HG03378 (cell line): ENCODE data around the gene SFT2D3.

Source experiments
- ATAC-seq: cut with Tn5 transposase; IDR thresholded peaks from one replicate; pipeline ENCODE4 v1.9.1; 2021; ENCODE audit warnings: mild to moderate bottlenecking, moderate library complexity; ENCODE audit not compliant: unreplicated experiment

Gene SFT2D3

GRCh38 chr2:127681288-127681804, 20.0 kb upstream of the SFT2D3 start:
- ATAC-seq: no peak

DNA sequence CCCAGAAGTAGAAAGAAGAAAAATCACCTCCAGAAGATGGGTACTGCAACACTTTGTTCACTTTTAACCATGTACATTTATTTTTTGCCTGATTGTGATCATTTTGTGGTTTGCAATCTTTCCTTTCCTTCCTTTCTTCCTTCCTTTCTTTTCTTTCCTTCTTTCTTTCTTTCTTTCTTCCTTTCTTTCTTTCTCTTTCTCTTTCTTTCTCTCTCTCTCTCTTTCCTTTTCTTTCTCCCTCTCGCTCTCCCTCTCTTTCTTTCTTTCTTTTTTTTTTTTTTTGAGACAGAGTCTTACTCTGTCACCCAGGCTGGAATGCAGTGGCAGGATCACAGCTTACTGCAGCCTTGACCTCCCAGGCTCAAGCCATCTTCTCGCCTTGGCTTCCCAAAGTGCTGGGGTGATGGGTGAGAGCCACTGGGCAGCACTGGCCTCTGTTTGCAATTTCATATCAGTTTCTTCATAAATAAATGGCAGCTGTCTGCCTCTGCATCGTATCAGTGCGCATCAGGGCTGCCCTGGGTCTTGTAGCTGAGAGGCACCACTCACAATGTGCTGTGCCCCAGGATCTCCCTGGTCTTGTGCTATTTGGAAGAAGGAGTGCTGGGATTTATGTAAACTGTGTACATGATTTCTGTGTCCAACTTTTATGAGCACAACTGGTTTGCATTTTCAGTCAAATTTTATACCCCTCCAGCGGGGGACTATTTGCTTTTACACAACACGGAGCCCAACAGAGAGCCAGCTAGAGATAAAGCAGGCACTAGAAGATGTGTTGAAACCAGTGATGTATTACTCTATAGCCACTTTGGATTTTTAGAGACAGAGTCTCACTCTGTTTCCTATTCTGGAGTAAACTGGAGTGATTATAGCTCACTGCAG, 19.1 kb upstream of the SFT2D3 start:
- no peak for ATAC-seq

DNA sequence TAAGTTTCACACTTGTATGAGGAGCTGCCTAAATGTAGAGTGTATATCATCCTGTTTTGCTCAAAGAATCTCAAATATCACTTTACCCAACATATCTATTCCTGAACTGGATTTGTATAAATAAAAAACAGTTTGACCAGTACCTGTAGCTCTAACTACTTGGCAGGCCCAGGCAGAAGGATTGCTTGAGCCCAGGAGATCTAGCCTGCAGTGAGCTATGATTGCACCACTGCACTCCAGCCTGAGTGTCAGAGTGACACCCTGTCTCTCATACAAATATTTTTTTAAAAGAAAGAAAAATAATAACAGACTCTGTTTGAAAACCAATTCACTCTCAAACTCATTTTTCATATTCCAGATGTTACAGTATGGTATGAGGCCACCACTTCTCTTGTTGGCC, 18.2 kb upstream of the SFT2D3 start:
- ATAC-seq: no peak

DNA sequence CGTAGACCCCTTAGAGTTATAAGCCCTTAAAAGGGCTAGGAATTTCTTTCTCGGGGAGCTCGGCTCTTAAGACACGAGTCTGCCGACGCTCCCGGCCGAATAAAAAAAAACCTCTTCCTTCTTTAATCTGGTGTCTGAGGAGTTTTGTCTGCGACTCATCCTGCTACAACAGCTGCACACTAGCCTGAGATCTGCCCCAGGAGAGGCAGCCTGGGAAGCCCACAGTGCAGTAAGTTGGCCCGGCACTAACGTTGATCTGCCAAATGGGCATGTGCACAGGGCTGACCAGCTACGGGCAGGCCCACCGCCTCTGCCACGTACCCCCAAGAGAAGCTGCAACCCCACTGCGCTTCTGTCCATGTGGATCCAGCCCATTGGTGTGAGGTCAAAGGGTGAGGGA, 17.5 kb upstream of the SFT2D3 start:
- ATAC-seq: no peak

DNA sequence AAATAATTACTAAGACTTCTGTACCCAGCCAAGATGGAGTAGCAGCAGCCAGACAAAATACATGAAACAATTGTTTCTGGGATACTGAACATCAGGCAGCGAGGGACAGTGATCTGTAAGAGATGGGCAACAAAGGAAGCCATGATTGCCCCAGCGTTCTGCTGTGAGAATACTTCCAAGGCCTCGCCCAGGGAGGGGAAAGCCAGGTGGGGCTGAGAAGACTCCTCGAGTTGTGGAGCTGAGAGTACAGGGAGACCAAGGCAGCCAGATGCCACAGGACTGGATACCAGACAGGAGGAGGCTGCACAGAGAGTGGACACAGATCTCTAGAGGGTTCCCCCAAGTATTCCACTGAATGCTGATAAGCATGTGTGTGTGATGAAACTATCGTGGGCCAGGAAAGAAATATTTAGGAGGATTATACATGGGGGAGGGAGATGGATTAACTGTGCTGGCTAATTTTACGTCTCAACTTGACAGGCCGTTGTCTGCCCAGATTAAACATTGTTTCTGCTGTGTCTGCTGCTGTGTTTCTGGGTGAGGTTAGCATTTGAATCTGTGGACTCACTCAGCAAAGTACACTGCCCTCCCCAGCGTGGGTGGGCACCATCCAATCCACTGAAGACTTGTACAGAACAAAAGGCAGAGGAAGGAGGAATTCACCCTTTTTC, 15.8 kb upstream of the SFT2D3 start:
- no peak for ATAC-seq

- no peak for ATAC-seq
Measured at GRCh38 chr2:127688405-127688804, 12.9 kb upstream of the SFT2D3 start.

DNA sequence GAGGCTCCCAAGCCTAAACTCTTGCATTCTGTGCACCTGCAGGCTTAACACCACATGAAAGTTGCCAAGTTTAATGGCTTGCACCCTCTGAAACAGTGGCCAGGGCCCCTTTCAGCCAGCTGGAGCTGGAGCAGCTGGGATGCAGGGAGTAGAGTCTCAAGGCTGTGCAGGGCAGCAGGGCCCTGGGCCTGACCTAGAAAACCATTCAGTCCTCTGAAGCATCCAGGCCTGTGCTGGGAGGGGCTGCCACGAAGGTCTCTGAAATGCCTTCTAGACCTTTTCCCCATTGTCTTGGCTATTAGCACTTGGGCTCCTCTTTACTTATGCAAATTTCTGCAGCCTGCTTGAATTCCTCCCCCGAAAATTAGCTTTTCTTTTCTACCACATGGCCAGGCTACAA, 10.6 kb upstream of the SFT2D3 start:
- no peak for ATAC-seq

DNA sequence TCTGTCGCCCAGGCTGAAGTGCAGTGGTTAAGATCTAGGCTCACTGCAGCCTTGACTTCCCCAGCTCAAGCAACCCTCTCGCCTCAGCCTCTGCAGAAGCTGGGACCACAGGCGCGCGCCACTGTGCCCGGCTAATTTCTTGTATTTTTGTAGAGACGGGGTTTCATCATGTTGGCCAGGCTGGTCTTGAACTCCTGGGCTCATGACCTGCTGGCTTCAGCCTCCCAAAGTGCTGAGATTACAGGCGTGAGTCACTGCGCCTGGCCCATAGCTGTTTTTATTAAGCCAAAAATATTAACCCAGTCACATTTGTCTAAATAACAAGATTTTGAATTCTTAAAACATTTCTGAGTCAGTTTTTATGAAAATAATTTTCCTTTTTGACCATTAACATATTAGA, 6.3 kb upstream of the SFT2D3 start:
- ATAC-seq: no peak

DNA sequence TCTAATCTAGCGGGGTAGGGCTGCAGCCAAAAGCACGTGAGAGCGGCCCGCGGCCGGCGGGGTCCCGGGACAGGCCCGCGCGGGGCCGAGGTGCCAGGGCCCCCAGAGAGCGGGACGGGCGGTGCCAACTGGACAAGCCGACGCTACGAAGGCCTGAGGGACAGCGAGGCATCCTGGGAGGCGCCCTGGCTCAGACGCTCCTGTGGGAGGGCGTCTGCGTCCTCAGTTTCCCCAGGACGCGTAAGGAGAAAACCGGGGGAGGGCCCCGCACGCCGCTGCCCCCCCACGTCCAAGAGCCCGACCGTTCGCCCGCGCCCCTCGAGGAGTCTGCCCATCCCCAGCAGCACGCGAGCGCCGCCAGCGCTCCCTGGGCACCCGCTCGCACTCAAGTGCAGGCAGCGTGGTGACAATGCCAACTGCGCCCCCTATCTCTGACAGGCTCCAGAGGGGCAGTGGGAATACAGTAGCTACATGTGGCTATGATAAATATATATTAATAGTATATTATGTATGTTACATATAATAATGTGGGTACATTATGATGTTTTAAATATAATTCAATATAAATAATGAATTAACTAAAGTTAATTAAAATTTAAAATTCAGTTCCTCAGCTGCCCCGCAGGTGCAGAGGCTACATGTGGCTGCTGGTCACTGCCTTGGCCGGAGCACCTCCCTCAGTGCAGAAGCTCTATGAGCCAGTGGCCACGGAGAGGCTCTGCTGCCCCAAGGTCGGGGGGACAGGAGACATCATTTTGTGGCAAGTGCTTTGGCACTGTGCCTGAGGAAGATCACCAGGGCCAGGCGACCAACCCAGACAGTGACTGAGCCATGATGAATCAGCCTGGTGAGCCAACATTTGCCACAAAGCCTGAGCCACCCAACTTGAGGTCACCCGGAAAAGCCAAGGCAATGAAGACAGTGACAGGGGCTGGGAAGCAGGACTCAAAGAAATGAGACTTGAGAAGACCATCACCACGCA, 5.5 kb upstream of the SFT2D3 start:
- no peak for ATAC-seq

DNA sequence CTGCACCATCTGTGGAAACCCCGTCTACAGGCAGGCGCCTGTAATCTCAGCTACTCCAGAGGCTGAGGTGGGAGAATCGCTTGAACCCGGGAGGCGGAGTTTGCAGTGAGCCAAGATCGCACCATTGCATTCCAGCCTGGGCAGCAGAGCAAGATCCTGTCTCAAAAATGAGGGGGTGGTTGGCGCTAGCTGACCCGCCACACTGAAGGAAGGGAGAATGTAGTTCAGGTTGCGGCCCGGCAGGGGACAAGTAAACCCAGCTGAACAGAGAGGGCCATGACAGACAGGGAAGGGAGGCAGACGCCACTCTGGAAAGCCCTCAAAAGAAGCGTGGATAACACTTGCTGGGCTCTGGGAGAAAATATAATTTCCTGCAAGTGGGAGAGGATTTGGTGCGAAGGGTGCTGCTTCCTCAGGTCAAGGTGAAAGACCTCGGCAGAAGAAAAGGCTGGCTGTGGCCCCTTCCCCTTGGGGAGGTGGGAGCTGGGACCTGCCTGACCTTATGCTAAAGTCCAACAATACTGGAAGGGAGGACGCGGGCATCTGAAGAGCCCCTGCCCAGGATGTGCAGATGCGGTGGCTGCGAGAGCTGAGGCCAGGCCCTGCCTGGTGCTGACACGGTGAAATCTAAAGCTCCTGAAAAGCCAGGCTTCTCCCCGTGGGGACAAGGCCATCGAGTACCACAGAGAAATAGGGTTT, 3.7 kb upstream of the SFT2D3 start:
- ATAC-seq: no peak

DNA sequence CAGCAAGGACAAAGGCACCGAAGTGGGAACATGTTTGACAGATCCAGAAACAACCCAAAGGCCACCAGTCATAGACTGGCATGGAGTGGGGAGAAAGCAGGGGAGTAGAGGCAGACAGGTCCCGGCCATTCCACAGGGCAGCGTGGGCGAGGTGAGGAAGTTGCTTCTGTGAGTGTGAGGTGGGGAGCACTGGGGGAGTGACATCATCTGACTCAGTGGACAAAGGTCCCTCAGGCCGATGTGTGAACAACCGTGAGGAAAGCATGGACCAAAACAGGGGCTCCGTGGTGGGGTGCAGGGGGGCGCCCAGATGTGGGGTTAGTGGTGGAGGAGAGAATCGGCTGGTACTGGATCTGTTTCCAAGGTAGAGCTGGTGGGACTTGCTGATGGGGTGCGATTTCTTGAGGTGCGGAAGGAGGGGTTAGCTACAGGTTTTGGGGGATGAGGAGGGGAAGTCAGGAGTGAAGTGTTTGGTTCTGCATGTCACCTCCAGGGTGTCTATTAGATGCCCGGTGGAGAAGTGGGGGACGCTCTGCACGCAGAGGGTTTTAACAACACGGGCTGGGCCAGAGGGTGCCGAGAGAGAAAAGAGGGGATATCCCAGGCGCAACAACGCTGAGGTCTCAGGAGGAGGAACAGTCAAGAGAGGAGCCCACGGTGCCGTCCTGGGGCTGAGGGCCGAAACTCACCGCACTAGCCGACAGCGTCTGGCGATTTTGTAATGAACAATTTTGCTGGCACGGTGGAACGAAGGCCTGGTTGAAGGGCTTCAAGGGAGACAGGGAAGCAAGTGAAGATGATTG, 2.5 kb upstream of the SFT2D3 start:
- no peak for ATAC-seq

DNA sequence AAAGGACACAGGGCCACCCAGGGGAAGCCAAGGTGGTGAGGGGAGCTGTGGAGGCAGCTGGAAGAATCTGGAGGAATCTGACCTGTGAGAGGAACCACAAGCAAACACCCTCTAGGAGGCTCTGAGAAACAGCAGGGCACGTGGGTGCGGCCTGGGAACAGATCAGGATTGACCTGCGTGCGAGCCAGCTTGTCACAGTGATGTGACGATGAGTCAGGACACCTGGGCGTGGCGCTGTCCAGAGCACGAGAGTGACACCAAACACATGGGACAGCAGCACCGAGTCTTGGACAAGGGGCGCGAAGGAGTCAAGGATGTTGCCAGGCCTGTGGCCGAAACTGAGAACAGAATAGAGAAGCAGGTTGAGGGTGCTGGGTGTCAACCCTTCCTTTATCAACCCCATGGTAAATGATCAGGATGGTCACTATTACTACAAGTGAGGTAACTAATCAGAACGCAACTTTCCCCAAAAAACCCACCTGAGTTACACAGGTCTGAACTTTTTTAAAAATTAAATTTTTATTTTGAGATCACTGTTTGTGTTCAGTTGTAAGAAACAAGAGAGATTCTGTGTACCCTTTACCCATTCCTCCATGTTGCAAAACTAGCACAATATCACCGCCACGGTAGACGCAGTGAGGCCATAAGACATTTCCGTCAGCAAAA, 637 bp upstream of the SFT2D3 start:
- peak; percentile 79 for ATAC-seq

DNA sequence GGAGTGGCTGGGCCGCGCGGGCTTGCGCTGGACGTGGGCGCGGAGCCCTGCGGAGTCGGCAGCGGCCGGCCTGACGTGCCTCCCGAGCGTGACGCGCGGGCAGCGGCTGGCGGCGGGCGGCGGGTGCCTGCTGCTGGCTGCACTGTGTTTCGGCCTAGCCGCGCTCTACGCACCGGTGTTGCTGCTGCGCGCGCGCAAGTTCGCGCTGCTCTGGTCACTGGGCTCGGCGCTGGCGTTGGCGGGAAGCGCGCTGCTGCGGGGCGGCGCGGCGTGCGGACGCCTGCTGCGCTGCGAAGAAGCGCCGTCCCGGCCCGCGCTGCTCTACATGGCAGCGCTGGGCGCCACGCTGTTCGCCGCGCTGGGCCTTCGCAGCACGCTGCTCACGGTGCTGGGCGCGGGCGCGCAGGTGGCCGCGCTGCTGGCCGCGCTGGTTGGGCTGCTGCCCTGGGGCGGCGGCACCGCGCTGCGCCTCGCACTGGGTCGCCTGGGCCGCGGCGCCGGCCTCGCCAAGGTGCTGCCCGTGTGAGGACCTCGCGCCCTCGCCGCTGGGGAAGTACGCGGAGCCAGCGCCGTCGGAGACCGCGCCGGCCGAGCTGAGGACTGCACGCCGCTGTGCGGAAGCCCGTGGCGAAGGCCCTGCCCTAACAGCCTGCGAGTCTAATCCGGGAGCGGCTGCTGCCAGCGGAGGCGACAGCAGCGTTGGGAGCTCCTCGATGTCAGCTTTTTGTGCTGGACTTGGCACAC, 526 bp downstream of the SFT2D3 start:
- peak; percentile 32 for ATAC-seq

DNA sequence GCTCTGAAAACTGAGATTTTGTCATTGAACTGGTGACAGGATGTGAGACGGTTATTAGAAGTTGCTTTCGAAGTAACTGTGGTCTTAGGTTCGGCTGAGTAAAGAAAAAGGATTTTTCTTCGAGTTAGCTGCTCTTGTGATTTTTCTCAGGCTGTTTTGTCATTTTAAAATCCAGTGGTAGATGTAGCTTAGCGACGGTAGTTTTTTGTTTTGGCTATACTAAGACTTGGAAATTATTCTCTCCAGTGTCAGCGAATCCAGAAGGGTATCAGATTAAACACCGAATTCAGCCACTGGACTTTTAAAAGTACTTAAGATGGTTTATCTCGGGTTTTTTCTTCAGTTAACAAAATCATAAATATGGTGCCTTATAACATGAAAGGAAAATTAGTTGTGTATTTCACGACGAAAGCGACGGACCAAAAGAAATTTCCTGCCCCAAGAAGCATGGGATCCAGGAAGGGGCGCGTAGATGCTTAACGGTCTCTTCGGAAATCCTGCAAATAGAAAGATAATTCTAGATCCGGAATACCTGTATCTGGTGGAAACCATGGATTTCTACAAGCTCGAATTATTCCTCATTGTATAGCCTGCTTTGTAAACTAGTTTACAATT, 1.2 kb downstream of the SFT2D3 start:
- no peak for ATAC-seq

DNA sequence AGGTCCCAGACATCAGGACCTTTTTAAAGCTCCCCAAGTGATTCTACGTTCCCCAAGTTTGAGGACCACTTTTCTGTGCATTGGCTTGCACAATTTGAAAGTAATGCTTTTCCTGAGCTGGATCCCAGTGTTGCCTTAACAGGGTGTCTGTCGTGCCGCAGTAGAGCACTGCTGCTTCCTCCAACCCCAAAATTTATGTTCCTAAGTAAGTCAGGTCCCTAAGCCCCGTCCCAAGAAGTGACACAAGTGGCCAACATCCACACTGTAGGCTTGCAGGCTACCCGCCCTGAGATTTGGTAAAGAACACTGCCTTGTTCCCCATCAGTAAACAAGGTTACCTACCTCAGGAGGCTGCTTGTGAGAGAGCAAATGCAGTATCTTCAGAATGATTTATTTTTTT, 2.0 kb downstream of the SFT2D3 start:
- ATAC-seq: no peak

GRCh38 chr2:127704641-127705390, 3.5 kb downstream of the SFT2D3 start:
- no peak for ATAC-seq

- ATAC-seq: no peak
Measured at GRCh38 chr2:127705391-127706065, 4.2 kb downstream of the SFT2D3 start.
